Esophagus muscularis mucosa (tissue), 4 donors: ENCODE measurements around the gene ACAD11. TPM values are rescaled to one million over a fixed set of nuclear protein-coding genes. Genes with fewer than 3 reads are reported as not detected.
A peak's percentile ranks its signal among the peaks of the same experiment; 100 is the strongest.

Experiments used
- DNase-seq: peaks from one replicate; pipeline ENCODE4 v3.0.0-alpha.2; 2017; ENCODE audit errors: extremely low spot score
- H3K27ac ChIP-seq, 4 donors: fragments of 200-600 bp; sonication (generic); replicated peaks in 1 of 4; 1 replicate in 3 of 4; 2 replicates in 1 of 4; pipeline ENCODE4 v1.5.1; 2016 to 2019; ENCODE audit warnings: mild to moderate bottlenecking in 1 of 4
- H3K27me3 ChIP-seq, 4 donors: fragments of 200-600 bp; sonication (generic); one replicate each; pipeline versions ENCODE4 v1.5.1 to v1.6.0; 2016 to 2019
- H3K36me3 ChIP-seq, 4 donors: fragments of 200-600 bp; sonication (generic); one replicate each; pipeline ENCODE4 v1.5.1; 2016 to 2019
- H3K4me1 ChIP-seq, 4 donors: fragments of 200-600 bp; sonication (generic); one replicate each; pipeline ENCODE4 v1.5.1; 2016 to 2019
- H3K4me3 ChIP-seq, 4 donors: fragments of 200-600 bp; sonication (generic); 1 replicate in 2 of 4; 2 replicates in 2 of 4; pipeline ENCODE4 v1.5.1; 2016 to 2019; ENCODE audit warnings: mild to moderate bottlenecking in 4 of 4, moderate library complexity in 1 of 4
- H3K9me3 ChIP-seq, 4 donors: fragments of 200-600 bp; sonication (generic); 1 replicate in 3 of 4; 2 replicates in 1 of 4; pipeline ENCODE4 v1.5.1; 2016 to 2019
- EP300 ChIP-seq: sonication (generic); formaldehyde crosslinking; IDR thresholded peaks from one replicate; pipeline ENCODE4 v1.6.1; 2017; ENCODE audit warnings: antibody characterized with exemption
- POLR2A ChIP-seq: fragments of 450-650 bp; IDR thresholded peaks from one replicate; pipeline ENCODE4 v1.6.1; 2017; ENCODE audit warnings: antibody characterized with exemption, moderate library complexity, mild to moderate bottlenecking, low read depth
- POLR2AphosphoS5 ChIP-seq, 2 donors: sonication (generic); formaldehyde crosslinking; IDR thresholded peaks; one replicate each; pipeline ENCODE4 v1.6.1; 2017; ENCODE audit warnings: antibody characterized with exemption in 2 of 2
- WGBS: methylation state at CpG from one replicate; pipeline ENCODE4 v1.1.5; 2018; 5-methylcytosine and 5-hydroxymethylcytosine counted together
- intact Hi-C: fragments of 100-400 bp; cut with DNase I; formaldehyde crosslinking; loops from one replicate; pipeline ENCODE4 v1.15.1; 2023
- total RNA-seq, 4 donors: library from RNA; depleted of rRNA; stranded (reverse); fragments of >200 nt; gene quantifications; one replicate each; pipeline versions ENCODE4 v1.1.0 to v1.2.1, GENCODE V29; 2016
- TF ChIP-seq, protein P1 (sequence below), 3 experiments: fragments of 200-600 bp in 2 of 3; fragments of 450-650 bp in 1 of 3; sonication (generic) in 2 of 3; IDR thresholded peaks; one replicate each; pipeline ENCODE4 v1.5.1; 2017 to 2019; ENCODE audit warnings: antibody characterized with exemption in 3 of 3, mild to moderate bottlenecking in 2 of 3, moderate library complexity in 1 of 3

ACAD11 gene
- total RNA-seq, 4 donors from 2014 or later: 14.1 to 26.6 (median 17.2) TPM

DNA sequence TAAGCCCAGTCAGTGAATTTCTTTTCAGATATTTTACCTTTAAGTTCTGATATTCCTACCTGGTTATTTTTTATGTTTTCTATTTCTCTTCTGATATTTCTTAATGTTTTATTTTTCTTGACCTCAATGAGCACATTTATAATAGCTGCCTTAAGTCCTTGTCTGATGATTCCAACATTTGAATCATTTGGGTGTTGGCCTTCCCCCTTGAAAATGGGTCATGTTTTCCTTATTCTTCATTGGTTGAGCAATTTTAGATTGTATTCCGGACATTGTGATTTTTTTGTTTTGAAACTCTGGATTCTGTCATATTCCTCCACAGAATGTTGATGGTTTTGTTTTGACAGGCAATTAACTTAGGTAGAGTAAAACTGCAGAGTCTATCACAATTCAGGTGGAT lies 72.2 kb downstream of the ACAD11 start:
- Histone ChIP-seq H3K9me3 (no peaks in the 10 kb centered on the region), H3K27me3 (no peaks in the 10 kb centered on the region), H3K4me1 (no peaks in the 10 kb centered on the region), H3K4me3 (no peak overlapping the region), H3K27ac (no peak overlapping the region), H3K36me3 (peaks cover 0 to 14% (median 3%) of the 10 kb centered on the region in 4 donors)
- DNase-seq: no peak
- WGBS: 87% methylated on average over 1 of the region's 1 CpG
- TF ChIP-seq, protein P1, sequence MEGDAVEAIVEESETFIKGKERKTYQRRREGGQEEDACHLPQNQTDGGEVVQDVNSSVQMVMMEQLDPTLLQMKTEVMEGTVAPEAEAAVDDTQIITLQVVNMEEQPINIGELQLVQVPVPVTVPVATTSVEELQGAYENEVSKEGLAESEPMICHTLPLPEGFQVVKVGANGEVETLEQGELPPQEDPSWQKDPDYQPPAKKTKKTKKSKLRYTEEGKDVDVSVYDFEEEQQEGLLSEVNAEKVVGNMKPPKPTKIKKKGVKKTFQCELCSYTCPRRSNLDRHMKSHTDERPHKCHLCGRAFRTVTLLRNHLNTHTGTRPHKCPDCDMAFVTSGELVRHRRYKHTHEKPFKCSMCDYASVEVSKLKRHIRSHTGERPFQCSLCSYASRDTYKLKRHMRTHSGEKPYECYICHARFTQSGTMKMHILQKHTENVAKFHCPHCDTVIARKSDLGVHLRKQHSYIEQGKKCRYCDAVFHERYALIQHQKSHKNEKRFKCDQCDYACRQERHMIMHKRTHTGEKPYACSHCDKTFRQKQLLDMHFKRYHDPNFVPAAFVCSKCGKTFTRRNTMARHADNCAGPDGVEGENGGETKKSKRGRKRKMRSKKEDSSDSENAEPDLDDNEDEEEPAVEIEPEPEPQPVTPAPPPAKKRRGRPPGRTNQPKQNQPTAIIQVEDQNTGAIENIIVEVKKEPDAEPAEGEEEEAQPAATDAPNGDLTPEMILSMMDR (IDR thresholded peaks at IDR 0.05): no peak
- TF ChIP-seq POLR2A (no peak), EP300 (no peak), POLR2AphosphoS5 (IDR thresholded peaks at IDR 0.05) (no peak)
- intact Hi-C loops: no loop called here

DNA sequence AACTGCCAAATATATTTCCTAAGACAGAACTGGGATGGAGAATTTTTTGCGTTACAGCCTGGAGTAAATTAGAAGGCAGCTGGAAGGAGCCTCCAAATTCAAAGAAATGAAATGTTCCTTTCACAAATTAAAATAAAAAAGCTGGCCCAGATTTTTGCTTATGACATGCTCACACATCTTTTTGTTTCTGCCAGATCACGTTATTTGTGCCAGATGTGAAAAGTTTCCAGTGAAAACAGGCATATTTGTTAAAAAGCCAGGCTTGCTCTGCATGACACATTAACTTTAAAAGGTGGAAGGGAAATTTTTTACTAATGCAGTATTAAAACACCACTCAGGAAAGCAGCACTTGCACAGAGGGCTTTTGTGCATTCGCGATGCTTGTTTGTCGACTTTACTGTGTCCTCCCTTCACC lies 85.8 kb downstream of the ACAD11 start:
- H3K27me3 ChIP-seq: no peaks in the 10 kb centered on the region
- no peak for DNase-seq
- H3K36me3 ChIP-seq: peaks cover 0 to 54% (median 21%) of the 10 kb centered on the region in 4 donors
- H3K4me1 ChIP-seq: peaks cover 7 to 37% (median 23%) of the 10 kb centered on the region in 4 donors
- H3K27ac ChIP-seq: peak overlapping the region; percentile 9 to 60 (median 34)
- H3K4me3 ChIP-seq: no peak overlapping the region
- H3K9me3 ChIP-seq: no peaks in the 10 kb centered on the region
- 63% methylated on average over 5 of the region's 5 CpGs for WGBS
- intact Hi-C loops: no loop called here
- TF ChIP-seq POLR2AphosphoS5 (IDR thresholded peaks at IDR 0.05) (no peak), POLR2A (no peak), EP300 (no peak)
- TF ChIP-seq, protein P1 (IDR thresholded peaks at IDR 0.05): no peak

- Histone ChIP-seq H3K9me3 (no peaks in the 10 kb centered on the region), H3K27me3 (no peaks in the 10 kb centered on the region), H3K4me1 (peaks cover 0 to 33% (median 13%) of the 10 kb centered on the region in 4 donors), H3K4me3 (no peak overlapping the region), H3K36me3 (peaks cover 0 to 18% (median 9%) of the 10 kb centered on the region in 4 donors), H3K27ac (peak overlapping the region; percentile 6 to 48 (median 30))
- no peak for DNase-seq
- TF ChIP-seq POLR2AphosphoS5 (IDR thresholded peaks at IDR 0.05): no peak
- TF ChIP-seq POLR2A: no peak
- TF ChIP-seq EP300: no peak
- TF ChIP-seq, protein P1 (IDR thresholded peaks at IDR 0.05): no peak
- 52% methylated on average over 2 of the region's 2 CpGs for WGBS
- intact Hi-C loops: no loop called here
These were observed 89.6 kb downstream of the ACAD11 start for GRCh38 chr3:132570016-132570415.

DNA sequence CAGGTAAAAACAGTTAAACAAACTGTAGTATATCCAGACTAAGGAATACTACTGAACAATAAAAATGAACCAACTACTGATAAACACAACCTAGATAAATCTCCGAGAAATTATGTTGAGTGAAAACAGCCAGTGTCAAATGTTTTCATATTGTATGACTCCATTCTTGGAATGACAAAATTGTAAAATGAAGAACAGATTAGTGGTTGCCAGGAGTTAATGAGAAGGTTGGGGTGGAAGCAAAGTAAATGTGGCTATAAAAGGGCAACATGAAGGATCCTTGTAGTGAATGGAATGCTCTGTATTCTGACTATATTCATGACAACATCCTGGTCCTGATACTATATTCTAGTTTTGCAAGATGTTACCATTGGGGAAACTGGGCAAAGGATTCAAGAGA lies 90.0 kb downstream of the ACAD11 start:
- Histone ChIP-seq H3K4me3 (no peak overlapping the region), H3K36me3 (peaks cover 0 to 14% (median 7%) of the 10 kb centered on the region in 4 donors), H3K9me3 (no peaks in the 10 kb centered on the region), H3K27me3 (no peaks in the 10 kb centered on the region), H3K4me1 (peaks cover 0 to 32% (median 13%) of the 10 kb centered on the region in 4 donors), H3K27ac (peak overlapping the region; percentile 28 to 48 (median 38))
- TF ChIP-seq, protein P1 (IDR thresholded peaks at IDR 0.05): no peak
- TF ChIP-seq EP300: no peak
- no peak for TF ChIP-seq POLR2AphosphoS5 (IDR thresholded peaks at IDR 0.05)
- no peak for TF ChIP-seq POLR2A
- WGBS: 52% methylated on average over 1 of the region's 1 CpG
- intact Hi-C loops: no loop called here
- DNase-seq: no peak

DNA sequence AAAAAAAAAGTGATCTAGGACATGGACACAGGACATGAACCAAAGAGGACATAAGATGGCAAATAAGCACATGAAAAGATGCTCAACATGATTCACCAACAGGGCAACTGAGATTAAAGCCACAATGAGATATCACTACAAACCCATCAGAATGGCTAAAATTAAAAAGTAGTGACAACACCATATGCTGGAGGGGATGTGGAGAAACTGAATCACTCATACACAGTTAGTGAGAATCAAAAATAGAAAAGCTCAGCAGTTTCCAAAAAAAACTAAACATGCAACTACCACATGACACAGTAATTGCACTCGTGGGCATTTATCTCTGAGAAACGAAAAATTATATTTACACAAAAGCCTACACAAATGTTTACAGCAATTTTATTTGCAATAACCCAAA lies 90.5 kb downstream of the ACAD11 start:
- no peaks in the 10 kb centered on the region for H3K27me3 ChIP-seq
- WGBS: 40% methylated on average over 2 of the region's 2 CpGs
- H3K27ac ChIP-seq: peak overlapping the region; percentile 28 to 48 (median 38)
- no peak for DNase-seq
- intact Hi-C loops: no loop called here
- TF ChIP-seq POLR2AphosphoS5 (IDR thresholded peaks at IDR 0.05) (no peak), EP300 (no peak), POLR2A (no peak)
- TF ChIP-seq, protein P1 (IDR thresholded peaks at IDR 0.05): no peak
- no peaks in the 10 kb centered on the region for H3K9me3 ChIP-seq
- no peak overlapping the region for H3K4me3 ChIP-seq
- H3K36me3 ChIP-seq: peaks cover 0 to 10% (median 4%) of the 10 kb centered on the region in 4 donors
- peaks cover 0 to 28% (median 10%) of the 10 kb centered on the region in 4 donors for H3K4me1 ChIP-seq
